SU-DHL-6 (cell line): ENCODE results near the gene BLOC1S1.

Source experiments
- EZH2phosphoT487 ChIP-seq: fragments of 200-600 bp; sonication (generic), shearing (Covaris generic); conservative IDR thresholded peaks from 2 replicates; pipeline ENCODE4 v1.6.1; 2018; ENCODE audit warnings: mild to moderate bottlenecking, antibody characterized with exemption, low read length, moderate library complexity, mixed read lengths
- TF ChIP-seq, protein P1 (sequence below): fragments of 200-600 bp; sonication (generic); IDR thresholded peaks from one replicate; pipeline ENCODE4 v1.5.1; 2017; ENCODE audit warnings: antibody characterized with exemption, mild to moderate bottlenecking, low read length, moderate library complexity; ENCODE audit not compliant: insufficient read depth, poor library complexity, severe bottlenecking

DNA sequence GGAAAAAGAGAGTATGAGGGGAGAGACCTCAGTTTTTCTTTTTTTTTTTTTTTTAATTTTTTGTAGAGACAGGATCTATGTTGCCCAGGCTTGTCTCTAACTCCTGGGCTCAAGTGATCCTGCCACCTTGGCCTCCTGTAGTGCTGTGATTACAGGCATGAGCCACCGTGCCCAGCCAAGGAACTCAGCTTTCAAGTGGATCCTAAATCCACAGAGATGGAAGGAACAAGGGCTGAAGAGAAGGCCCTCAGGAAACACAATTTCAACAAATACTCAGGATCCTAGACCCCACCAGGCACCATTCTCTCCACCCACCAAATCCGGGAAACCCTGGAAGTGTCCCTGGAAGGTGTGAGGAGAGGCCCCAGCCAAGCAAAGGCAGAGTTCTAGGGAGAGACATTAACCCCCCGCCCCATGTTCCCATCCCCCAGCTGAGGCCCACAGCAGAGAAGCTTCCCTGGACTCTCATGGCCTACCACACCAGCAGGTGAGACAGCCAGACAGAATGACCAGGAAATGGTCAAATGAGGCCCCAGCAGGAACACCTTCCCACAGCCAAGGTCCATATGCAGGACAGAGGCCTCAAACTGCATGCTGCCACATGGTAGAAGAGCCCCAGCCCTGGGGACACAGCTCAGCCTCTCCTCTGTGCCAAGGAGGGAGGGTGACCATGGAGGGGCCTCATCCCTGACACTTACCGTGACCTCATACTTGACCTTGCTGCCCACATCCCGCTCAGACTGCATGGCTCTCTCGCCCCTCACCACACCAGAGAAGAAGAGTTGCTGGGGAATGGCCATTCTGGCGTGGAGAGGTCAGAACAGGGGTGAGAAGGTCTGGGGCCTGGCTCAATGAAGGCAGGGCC, 22.3 kb upstream of the BLOC1S1 start:
- TF ChIP-seq, protein P1, sequence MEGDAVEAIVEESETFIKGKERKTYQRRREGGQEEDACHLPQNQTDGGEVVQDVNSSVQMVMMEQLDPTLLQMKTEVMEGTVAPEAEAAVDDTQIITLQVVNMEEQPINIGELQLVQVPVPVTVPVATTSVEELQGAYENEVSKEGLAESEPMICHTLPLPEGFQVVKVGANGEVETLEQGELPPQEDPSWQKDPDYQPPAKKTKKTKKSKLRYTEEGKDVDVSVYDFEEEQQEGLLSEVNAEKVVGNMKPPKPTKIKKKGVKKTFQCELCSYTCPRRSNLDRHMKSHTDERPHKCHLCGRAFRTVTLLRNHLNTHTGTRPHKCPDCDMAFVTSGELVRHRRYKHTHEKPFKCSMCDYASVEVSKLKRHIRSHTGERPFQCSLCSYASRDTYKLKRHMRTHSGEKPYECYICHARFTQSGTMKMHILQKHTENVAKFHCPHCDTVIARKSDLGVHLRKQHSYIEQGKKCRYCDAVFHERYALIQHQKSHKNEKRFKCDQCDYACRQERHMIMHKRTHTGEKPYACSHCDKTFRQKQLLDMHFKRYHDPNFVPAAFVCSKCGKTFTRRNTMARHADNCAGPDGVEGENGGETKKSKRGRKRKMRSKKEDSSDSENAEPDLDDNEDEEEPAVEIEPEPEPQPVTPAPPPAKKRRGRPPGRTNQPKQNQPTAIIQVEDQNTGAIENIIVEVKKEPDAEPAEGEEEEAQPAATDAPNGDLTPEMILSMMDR, result no peak
- no peak for TF ChIP-seq EZH2phosphoT487
